NCI-H2171 (cell line): ENCODE data around the gene TPX2.

ENCODE experiments used
- DNase-seq: peaks from one replicate; lab custom pipeline; 2025; lab: John Stamatoyannopoulos, UW

Gene TPX2

GRCh38 chr20:31833130-31833930 is 94.2 kb downstream of the TPX2 start:
- DNase-seq = no peak

- no peak for DNase-seq
Measured at GRCh38 chr20:31833931-31834521, 94.9 kb downstream of the TPX2 start.

GRCh38 chr20:31835554-31835953 is 96.5 kb downstream of the TPX2 start:
- no peak for DNase-seq

- DNase-seq = no peak
Measured at GRCh38 chr20:31835977-31836852, 97.1 kb downstream of the TPX2 start.

- no peak for DNase-seq
Measured at GRCh38 chr20:31836853-31837608, 97.9 kb downstream of the TPX2 start.

- no peak for DNase-seq
Measured at GRCh38 chr20:31837896-31838397, 98.9 kb downstream of the TPX2 start.

- DNase-seq = no peak
Measured at GRCh38 chr20:31838646-31839292, 99.7 kb downstream of the TPX2 start.

- DNase-seq = no peak
Measured at GRCh38 chr20:31839782-31840487, 100.8 kb downstream of the TPX2 start.

GRCh38 chr20:31840906-31841816 is 102.1 kb downstream of the TPX2 start:
- DNase-seq = no peak

- DNase-seq = no peak
Measured at GRCh38 chr20:31841928-31842327, 102.8 kb downstream of the TPX2 start.

GRCh38 chr20:31842471-31843157 is 103.5 kb downstream of the TPX2 start:
- no peak for DNase-seq

GRCh38 chr20:31843288-31843687 is 104.2 kb downstream of the TPX2 start:
- DNase-seq = no peak

- DNase-seq = no peak
Measured at GRCh38 chr20:31843881-31844280, 104.8 kb downstream of the TPX2 start.

- no peak for DNase-seq
Measured at GRCh38 chr20:31844737-31845299, 105.7 kb downstream of the TPX2 start.

GRCh38 chr20:31845300-31845863 is 106.3 kb downstream of the TPX2 start, which contains the start of gene FOXS1:
Gene FOXS1, minus strand, starts transcription at chr20:31845604. Its CDS starts 62 bp downstream, at chr20:31845542.
- DNase-seq = no peak

- no peak for DNase-seq
Measured at GRCh38 chr20:31846793-31847138, 107.7 kb downstream of the TPX2 start.

- DNase-seq = no peak
Measured at GRCh38 chr20:31848088-31848999, 109.3 kb downstream of the TPX2 start.
